HG03457 (cell line): Measurements from ENCODE around the gene WDR81.
"Not testable (repeated sequence)": the region's sequence is repeated elsewhere in the genome, so short reads cannot be mapped to it uniquely, and the experiment has no call there.

Source experiments
- ATAC-seq: cut with Tn5 transposase; IDR thresholded peaks from one replicate; pipeline ENCODE4 v1.9.1; 2021; ENCODE audit warnings: moderate number of reproducible peaks; ENCODE audit not compliant: unreplicated experiment

WDR81 gene

DNA sequence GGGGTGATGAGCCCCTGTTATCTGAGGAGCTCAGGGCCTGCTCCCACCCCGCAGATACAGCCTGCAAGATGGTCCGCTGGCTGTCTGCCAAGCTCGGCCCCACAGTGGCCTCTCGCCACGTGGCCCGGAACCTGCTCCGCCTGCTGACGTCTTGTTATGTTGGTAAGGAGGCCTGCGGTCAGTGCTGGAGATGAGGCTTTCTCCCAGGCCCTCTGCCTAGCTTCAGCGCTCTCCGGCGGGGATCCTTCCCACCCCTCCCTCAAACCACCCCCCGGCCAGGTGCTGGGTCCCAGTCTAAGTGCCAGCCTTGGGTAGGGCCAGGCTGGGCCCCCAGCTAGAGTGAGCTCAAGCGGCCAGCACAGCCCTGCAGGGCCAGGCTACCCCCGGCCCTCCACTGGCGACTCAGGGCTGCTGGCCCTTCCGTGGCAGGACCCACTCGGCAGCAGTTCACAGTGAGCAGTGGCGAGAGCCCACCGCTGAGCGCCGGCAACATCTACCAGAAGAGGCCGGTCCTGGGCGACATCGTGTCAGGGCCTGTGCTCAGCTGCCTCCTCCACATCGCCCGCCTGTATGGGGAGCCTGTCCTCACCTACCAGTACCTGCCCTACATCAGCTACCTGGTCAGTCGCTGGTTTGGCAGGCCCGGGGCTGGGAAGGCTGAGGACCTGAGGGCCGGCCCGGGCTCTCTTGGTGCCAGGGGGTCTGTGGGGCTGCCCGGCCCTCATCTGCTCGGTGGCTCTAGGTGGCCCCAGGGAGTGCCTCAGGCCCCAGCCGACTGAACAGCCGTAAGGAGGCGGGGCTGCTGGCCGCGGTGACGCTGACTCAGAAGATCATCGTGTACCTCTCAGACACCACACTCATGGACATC lies 6.1 kb downstream of the WDR81 start:
- ATAC-seq = no peak

DNA sequence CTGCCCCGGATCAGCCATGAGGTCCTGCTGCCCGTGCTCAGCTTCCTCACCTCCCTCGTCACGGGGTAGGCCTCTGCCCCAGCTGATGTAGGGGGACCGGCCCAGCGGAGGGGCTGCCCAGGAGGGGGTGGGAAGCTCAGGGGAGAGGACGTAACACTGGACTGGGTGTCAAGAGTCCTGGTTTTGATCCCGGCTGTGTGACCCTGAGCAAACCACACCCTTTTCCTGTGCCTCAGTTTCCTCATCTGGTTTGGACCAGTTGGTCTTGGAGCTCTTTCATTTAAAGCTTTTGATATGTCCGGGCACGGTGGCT lies 6.6 kb downstream of the WDR81 start:
- ATAC-seq = no peak

DNA sequence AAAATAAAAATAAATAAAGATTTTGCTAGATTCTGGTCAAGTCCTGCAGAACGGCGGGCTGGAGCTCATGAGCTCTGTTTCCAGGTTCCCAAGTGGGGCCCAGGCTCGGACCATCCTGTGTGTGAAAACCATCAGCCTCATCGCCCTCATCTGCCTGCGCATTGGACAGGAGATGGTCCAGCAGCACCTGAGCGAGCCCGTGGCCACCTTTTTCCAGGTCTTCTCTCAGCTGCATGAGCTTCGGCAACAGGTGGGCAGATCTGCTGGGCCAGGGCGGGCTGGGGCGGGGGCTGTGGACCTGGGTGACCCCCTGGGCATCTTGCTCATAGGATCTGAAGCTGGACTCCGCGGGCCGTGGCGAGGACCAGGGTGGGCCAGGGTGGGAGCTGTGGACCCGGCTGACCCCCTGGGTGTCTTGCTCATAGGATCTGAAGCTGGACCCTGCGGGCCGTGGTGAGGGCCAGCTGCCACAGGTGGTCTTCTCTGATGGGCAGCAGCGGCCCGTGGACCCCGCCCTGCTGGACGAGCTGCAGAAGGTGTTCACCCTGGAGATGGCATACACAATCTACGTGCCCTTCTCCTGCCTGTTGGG lies 7.8 kb downstream of the WDR81 start:
- no peak for ATAC-seq

DNA sequence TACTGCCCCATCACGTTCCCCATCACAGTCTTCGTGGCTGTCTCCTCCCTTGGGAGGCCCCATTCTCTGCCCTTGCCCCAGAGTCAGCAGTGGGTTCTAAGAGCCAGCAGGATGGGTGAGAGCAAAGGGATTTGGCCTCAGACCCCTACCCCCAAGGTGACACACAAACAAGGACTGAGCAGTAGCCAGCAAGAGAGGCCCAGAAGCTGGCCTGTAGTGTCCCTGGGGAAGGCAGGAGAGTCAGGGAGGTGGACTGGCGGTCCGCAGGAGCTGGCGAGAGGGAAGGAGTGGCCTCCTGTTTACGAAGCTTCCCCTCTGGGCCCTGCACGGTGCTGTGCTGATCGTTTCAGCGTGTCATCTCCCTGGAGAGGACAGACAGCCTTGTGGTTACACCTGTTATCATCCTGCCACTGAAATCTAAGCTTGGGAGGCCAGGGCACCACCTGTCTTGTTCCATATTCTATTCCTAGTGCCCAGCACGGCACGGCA lies 8.4 kb downstream of the WDR81 start:
- no peak for ATAC-seq

DNA sequence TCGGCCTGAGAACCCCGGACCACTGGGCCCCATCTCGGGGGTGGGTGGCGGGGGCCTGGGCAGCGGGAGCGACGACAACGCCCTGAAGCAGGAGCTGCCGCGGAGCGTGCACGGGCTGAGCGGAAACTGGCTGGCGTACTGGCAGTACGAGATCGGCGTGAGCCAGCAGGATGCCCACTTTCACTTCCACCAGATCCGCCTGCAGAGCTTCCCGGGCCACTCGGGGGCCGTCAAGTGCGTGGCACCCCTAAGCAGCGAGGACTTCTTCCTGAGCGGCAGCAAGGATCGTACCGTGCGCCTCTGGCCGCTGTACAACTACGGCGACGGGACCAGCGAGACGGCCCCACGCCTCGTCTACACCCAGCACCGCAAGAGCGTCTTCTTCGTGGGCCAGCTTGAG lies 9.3 kb downstream of the WDR81 start:
- no peak for ATAC-seq

DNA sequence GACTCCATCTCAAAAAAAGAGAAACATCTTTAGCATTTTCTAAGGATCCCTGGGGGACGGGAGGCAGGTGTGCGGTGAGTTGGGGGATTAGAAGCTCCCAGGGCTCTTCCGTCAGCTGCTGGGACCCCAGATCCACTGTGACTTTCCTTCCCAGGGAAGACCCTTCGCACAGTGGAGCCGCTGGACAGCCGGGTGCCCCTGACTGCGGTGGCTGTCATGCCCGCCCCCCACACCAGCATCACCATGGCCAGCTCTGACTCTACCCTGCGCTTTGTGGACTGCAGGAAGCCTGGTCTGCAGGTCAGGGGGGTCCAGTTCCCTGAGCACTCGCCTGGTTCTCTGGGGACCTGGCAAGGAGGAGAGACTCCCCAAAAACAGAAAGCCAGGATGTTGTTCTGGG lies 10.9 kb downstream of the WDR81 start:
- no peak for ATAC-seq

DNA sequence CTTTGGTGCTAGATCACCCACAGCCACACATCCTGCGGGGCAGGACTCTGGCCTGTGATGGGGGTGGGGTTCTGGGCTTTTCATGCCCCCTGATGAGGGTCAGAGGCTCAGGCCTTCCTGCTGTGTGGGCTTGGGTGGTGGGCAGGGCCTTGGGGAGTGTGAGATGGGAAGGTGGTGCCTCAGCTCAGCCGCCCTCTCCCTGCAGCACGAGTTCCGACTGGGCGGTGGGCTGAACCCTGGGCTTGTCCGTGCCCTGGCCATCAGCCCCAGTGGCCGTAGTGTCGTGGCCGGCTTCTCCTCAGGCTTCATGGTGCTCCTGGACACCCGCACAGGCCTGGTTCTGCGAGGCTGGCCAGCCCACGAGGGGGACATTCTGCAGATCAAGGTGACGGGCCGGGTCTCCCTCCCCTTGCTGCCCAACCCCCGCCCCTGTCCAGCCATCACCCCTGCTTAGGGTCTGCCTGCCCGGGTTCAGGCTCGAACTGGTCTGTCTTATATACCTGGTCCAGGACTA lies 11.4 kb downstream of the WDR81 start:
- no peak for ATAC-seq

DNA sequence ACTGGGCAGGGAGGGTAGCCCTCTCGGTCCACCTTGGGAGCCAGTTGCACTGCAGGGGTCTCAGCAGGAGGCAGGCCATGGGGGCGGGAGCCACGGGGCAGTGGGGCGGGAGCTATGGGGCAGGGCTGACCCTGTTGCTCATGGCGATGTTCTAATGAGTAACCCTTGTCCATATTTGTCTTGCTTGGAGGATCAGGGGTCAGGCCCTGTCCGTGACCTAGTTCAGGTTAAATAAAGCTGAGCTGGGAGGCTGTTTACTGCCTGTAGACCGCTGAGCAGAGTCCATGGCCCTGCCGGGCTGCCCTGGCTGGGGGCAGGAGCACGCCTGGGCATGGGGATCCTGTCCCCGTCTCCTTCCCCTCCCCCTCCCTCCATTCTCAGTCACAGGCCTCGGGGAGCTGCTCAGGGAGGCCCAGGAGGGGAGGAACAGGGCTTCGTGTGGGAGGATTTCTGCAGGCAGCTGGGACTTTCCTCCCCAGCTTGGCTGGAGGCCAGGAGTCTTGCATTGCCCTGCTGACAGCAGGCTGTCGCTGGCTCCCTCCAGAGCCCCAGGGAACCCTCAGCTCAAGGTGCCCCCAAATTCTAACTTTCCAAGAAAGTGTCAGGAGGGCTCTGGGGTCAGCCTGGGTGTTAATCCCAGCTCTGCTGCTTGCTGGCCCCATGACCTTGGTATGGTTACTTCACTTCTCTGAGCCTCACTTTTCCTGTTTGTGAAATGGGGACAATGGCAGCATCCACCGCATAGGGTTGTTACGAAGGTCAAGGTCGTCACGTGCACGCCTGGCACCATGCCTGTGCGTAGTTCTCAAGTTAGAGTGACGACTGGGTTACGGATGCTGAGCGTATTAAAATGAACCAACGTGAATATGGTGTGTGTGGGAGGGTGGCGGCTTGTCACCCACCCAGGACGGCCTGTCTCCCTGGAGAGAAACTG lies 12.1 kb downstream of the WDR81 start:
- ATAC-seq = no peak

DNA sequence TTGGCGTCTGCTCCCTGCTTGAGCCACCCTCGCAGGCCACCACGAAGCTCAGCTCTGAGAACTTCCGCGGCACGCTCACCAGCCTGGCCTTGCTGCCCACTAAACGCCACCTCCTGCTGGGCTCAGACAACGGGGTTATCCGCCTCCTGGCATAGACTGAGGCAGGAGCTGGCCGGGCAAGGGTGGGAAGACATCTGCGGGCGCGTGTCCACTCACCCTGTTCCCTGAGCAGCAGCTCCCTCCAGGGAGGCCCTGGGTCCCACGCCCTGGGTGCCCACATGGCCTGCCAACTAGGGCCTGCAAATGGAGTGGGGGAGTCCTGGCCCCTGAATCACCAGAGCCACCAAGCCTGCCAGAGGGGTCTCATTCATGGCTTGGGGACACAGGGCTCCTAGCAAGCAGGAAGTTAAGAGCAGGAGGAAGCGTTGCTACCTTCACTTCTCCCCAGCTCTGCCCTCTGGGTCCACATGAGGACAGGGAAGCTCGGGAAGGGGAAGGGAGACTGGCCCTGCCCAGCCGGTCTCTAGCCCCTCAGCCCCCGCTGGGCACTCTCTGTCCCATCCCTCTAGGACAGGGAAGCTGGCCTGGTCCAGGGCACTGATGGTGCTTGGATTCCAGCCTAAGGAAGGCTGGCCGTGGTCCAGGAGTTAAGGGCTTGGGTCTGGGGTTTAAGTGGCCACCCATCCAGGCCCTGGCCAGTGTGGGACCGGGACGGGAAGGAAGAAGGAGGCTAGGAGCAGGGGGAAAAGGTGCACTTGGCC lies 13.2 kb downstream of the WDR81 start:
- no peak for ATAC-seq

DNA sequence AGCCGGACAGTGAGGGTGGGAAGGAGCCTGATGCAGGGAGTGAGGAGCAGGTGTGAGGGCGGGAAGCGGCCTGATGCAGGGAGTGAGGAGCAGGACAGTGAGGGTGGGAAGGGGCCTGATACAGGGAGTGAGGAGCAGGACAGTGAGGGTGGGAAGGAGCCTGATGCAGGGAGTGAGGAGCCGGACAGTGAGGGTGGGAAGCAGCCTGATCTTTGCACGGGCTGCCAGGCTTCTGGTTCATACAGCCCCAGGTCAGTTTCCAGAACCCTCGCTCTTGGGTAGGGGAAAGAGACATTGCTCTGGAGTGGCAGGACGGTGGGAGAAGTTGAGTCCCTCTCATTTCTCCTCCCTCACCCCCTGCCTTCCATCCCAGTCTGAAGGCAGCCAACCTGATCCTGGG lies 17.4 kb downstream of the WDR81 start:
- ATAC-seq = not testable (repeated sequence)

DNA sequence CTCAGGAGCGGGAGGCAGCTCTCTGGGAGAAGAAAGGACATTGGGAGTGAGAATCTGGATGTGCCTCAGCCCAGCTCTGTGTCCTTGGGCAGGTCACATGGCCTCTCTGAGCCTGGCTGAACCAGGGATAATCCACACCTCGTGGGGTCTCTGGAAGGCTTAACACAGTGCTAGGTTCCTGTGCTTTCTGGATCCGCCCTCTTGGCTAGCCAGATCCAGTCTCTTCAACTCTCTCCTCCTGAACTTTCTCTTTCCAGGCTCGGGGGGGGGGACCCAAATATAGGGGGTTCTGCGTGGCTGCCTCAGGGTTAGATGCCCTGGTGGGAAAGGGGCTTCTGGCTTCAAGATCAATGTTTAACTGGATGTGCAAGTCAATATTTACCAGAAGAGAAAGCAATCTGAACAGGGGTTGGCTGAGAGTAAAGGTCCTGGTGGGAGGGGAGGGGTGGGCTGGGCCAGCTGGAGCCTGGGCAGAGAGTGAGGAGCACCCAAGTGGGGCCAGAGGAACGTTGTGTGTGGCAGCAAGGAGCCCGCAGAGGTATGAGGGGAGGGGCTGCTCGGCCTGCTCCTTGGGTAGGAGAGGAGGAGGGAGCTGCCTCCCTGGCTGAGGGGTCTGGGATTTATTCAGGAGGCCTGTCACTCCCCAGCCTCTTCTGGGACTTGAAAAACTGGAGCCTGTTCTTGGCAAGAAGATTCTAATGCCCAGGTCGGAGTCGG lies 18.0 kb downstream of the WDR81 start, which contains the start of gene SERPINF2:
TSS of gene SERPINF2 (plus strand) at position 501 of the 717 bp plus-strand sequence. CDS start 2,125 bp downstream, outside the sequence.
- ATAC-seq = no peak

DNA sequence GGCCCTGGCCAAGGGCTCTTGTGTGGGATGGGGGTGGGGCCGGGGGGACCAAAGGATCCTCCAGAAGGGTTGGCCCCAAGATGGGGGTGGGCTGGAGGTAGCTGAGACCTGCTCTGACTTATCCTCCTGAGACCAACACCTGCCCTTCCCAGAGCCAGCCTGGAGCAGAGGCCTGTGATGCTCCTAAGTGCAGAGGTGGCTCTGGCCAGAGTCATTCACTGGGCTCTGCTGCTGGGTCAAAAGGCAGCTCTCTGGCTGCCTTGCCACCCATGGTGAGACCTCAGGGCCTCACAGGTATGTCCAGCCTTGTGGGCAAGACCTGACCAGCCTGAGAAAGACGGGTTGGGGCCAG lies 18.6 kb downstream of the WDR81 start:
- no peak for ATAC-seq

DNA sequence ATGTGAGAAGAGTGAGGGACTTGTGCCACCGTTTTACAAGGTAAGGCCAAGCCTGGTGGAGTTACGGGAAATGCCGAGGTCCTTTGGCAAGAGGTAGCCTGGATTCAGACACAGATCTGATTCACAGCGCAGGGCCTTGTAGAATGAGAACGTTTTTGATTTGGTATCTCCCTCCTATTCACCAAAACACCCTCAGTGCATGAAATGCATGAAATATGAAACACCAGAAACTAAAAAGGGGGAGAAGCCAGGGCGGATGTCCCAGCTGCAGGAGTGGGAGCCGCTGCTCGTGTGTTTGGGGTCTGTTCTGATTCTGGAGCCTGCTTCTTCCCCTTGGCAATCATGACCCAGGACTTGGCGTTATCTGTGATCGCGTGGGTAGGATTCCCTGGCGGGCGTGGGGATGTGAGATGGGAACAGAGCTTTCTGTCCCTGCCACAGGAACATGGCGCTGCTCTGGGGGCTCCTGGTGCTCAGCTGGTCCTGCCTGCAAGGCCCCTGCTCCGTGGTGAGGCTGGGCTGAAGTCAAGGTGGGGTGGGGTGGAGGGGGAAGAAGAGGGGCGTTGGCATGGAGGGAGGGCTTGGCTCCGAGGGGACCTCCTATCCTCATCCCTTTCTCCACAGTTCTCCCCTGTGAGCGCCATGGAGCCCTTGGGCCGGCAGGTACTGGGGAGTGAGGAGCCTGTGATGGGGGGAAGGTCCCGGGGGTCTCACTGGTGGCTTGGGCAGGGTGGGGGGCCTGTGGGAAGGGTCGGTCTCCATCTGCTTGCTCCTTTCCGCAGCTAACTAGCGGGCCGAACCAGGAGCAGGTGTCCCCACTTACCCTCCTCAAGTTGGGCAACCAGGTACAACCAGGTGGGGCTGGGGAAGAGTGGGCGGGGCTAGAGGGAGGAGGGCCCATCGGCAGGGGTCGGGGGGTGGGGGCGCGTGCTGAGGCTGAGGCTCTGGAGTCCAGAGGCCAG lies 20.3 kb downstream of the WDR81 start:
- no peak for ATAC-seq

DNA sequence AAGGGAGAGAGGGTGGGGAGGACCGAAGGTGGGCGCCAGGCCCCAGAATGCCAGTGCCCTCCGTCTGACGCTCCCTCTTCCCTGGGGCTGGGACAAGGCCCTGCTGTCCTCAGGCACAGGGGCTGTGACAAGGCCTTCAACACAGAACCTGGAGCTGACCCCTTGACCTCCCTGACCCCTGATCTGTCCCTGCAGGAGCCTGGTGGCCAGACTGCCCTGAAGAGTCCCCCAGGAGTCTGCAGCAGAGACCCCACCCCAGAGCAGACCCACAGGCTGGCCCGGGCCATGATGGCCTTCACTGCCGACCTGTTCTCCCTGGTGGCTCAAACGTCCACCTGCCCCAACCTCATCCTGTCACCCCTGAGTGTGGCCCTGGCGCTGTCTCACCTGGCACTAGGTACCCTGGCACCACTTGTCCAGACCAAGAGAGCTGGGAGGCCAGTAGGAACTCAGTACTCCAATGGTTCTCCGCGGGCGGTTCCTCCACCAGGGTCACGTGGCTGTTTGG lies 21.1 kb downstream of the WDR81 start:
- no peak for ATAC-seq

DNA sequence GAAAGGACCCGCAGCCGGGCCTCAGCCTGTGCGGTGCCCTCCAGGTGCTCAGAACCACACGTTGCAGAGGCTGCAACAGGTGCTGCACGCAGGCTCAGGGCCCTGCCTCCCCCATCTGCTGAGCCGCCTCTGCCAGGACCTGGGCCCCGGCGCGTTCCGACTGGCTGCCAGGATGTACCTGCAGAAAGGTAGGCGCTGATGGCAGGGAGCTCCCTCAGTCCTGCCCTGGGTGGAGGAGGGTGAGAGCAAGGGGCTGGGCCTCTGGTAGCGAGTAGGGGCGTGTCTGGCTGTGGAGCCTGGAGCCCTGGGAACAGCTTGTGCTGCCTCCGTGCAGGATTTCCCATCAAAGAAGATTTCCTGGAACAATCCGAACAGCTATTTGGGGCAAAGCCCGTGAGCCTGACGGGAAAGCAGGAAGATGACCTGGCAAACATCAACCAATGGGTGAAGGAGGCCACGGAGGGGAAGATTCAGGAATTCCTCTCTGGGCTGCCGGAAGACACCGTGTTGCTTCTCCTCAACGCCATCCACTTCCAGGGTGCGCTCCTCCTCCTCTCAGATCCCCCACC lies 22.6 kb downstream of the WDR81 start:
- ATAC-seq = no peak

DNA sequence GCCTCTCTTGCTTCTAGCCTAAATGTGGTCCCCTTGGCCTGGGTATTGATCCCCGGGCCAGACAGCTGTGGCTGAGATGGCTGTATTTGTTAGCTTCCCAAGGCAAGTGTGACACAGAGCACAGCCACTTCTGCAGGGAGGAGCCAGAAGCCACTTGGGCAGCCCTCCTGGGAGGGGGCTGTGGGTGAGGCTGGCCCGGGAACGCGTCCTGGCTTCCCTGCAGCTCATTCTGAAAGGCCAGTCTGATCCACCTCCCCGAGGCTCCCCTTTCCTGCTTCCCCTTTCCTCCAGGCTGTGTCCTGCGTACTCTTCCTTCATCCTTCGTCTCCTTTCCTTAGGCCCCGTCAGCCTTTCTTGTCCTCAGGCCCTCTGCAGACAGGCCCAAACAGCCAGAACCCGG lies 26.1 kb downstream of the WDR81 start:
- no peak for ATAC-seq

DNA sequence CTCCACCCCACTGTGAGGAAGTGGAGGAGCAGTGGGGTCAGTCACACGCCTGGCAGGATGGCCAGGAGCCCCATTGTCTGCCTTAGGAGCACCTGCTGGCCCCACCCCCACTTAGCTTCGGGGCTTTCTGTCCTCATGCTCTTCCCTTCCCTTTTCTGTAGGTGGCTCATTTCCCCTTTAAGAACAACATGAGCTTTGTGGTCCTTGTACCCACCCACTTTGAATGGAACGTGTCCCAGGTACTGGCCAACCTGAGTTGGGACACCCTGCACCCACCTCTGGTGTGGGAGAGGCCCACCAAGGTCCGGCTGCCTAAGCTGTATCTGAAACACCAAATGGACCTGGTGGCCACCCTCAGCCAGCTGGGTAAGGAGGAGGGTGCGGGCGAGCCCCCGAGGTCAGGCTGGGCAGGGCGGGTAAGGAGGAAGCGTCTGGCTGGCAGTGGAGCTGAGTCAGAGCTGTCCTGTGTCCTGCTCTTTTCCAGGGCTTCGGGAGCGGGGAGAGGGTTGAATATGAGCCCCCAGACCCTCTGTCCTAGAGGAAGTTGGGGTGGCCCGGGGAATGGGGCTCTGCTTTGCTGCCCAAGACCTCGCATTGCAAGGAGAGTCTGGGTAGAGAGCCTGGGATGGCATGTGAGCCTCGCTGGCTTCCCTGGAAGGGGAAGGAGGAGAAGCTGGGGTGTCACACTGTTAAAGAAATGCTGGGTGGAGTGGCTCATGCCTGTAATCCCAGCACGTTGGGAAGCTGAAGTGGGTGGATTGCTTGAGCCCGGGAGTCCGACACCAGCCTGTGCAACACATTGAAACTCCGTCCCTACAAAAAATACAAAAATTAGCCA lies 28.1 kb downstream of the WDR81 start:
- ATAC-seq = no peak
